HG03196 (cell line): Measurements from ENCODE around the gene CEP112.

Source experiments
- ATAC-seq: cut with Tn5 transposase; IDR thresholded peaks from one replicate; pipeline ENCODE4 v1.9.1; 2021; ENCODE audit not compliant: unreplicated experiment

Gene CEP112

DNA sequence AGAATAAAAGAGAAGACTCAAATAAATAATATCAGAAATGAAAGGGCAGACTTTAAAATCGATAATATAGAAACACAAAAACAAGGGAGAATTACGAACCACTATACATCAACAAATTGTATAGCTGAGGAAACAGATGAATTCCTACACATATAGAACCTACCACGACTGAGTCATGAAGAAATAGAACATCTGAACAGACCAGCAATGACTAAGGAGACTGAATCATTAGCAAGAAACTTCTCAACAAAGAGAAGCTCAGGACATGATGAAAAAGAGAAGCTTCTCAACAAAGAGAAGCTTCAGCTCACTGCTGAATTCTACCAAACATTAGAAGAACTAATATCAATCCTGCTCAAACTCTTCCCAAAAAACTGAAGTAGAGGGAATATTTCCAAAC is 255.9 kb downstream of the CEP112 start:
- ATAC-seq = no peak

DNA sequence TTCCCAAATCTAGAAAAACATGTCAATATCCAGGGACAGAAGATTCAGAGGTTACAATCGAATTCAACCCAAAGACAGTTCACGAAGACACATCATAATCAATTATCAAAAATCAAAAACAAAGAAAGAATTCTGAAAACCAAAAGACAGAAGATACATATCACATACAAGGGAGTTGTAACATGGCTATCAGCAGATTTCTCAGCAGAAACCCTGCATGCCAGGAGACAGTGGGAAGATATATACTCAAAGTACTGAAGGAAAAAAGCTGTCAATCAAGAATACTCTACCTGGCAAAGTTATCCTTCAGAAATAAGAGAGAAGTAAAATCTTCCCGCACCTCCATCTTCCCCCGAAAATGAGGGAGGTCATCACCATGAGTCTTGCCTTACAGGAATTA is 258.6 kb downstream of the CEP112 start:
- ATAC-seq = no peak

DNA sequence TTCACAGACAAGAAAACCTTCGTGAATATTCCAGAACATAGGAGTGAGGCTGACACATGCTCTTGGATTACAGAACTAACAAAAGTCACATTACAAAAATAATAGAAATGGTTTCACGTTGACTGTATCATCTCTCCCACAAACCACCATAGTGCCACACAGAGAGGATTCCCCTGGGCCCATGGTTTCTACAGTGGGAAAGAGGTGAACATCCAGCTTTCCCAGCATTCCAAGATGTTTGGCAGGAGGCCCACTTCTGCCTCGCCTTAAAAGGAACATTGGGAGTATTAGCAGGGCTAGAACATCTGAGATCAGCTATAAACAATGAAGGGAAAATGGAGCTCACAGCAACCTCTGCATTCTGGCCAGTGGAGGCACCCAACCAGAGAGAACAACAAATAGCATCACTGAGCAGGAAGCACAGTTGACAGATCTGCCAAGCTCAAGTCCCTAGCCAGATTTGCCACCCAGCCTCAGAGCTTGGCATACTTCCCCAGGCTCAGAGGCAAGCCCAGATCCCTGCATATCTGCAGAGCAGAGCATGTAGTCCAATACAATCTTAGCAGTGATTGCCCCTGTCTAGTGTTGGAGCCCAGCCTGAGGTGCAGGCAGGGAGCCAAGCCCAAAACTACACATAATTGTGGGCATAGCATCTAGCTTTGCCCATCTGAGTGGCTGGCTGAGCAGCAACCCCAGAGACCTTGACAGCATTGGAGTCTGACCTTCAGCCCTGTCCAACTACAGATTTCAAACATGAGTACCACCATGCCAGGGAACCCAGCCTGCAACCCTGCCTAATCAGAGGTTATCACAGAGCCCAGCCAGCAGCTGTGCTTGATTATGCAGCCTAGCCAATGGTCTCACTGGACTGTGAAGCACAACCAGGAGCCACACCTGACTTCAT is 260.4 kb downstream of the CEP112 start:
- ATAC-seq = no peak

GRCh38 chr17:65930140-65930730 is 261.7 kb downstream of the CEP112 start:
- ATAC-seq = no peak

- no peak for ATAC-seq
Measured at GRCh38 chr17:65926599-65926998, 265.3 kb downstream of the CEP112 start.

DNA sequence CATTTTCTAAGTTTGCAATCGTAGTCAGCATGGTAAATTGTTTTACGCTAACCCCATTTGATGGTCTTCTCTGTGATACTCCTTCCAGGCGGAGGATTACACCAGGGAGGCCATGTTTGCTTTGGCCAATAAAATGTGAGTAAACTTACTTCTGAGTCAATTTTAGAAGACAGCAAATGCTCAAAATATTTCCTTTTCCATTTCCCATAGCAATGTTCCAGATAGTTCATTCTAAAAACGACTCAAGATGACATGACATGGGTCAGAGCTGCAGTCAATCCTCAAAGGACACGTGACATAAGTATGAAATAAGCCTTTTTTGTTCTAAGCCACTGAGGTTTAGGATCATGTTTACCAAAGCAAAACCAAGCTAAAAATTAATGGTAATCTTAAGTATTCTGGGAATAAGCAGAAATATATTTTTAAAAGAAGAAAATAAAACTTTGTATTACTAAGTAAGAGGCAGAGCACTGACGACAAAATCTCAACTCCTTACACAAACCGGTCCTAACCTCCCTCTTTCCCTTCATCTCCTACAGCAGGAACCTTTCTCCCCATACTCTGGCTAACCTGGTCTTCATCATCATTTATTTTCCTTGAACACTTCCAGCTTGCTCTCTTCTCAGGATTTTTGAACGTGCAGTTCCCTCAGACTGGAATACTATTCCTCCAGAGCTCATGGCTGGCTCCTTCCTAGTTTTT is 266.2 kb downstream of the CEP112 start:
- ATAC-seq = no peak

- no peak for ATAC-seq
Measured at GRCh38 chr17:65920996-65921395, 270.9 kb downstream of the CEP112 start.

DNA sequence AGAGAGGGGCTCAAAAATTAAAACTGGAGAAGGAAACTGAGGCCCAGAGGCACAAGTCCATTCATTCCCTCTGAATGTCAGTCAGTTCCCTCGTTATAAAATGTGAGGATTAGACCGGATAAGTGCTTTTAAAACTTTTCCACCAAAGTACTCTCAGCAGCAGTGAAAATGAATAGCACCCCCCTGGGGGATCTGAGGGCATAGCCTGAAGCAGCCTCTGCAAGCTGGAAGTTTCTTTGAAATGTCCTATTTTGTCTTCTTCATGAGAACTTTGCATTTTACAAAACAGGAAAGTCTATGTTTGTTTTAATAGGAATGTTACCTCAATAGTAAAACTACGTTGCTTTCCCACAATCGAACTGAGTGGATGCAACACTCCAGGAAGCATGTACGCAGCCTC is 273.0 kb downstream of the CEP112 start:
- no peak for ATAC-seq

DNA sequence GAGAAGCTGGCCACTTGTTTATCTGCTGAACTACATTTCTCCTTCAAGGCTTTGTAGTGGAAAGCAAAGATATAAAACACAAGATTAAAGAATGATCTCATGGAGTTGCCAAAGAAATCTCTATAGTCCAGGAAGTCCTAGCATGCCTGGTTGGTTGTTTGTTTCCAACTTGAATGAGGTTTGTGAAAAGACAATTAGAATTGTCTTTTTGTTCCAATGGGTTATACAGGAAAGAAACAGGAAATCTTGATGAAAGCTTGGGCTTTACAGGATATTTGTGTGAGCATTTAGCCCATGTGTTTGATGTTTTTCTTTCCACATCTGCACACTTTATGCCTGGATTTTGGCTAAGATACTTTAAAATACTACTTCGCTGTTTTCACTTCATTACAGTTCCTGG is 273.4 kb downstream of the CEP112 start:
- no peak for ATAC-seq

DNA sequence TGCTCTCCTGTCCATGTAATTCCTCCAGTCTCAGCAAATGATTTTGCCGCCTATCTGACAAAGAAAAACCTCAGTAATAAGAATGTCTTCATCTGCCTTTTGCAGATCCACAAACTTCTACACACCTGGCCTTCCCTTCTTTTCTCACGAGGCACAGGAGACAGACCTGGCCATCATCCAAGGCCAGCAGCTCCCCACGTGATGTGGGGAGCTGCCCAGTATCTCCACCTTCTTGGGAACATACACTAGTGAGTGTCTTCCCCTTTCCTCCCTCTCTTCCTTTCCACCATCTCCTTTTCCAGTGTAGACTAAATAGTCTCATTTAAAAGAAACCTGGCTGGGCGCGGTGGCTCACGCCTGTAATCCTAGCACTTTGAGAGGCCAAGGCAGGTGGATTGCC is 274.4 kb downstream of the CEP112 start:
- no peak for ATAC-seq

DNA sequence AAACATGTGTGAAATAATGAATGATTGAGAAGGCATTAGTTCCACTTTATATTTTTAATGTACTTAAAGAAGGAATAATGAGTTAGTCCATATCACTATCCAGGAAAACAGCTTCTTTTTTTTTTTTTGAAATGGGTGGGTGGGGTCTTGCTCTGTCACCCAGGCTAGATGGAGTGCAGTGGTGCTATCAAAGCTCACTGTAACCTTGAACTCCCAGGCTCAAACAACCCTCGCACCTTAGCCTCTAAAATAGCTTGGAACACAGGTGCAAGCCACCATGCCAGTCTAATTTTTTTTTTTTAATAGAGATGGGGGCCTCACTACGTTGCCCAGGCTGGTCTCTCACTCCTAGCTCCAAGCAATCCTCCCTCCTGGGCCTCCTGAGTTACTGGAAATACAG is 275.5 kb downstream of the CEP112 start:
- ATAC-seq = no peak

DNA sequence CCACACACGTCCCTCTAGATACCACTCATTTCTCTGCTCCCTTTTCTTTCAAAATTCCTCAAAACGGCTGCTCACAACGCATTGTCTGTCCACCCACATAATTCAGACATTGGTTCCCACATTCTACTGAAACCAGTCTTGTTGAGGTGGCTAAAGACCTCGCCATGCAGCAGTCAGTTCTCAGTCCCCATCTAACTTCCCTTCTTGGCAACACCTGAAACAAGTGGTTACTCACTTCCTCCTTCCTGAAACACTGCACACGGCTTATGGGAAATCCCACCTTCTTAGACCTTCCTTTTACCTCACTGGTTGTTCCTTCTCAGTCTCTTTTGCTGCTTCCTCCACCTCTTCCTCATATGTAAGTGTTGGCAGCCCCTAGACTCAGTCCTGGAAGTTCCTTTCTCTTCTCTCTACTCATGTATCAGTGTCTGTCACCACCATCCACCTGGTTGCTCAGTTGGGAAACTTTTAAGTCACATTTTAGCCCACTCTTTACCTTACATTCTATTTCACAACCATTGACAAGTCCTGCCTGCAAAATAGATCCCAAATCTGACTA is 277.1 kb downstream of the CEP112 start:
- peak; percentile 93 for ATAC-seq

DNA sequence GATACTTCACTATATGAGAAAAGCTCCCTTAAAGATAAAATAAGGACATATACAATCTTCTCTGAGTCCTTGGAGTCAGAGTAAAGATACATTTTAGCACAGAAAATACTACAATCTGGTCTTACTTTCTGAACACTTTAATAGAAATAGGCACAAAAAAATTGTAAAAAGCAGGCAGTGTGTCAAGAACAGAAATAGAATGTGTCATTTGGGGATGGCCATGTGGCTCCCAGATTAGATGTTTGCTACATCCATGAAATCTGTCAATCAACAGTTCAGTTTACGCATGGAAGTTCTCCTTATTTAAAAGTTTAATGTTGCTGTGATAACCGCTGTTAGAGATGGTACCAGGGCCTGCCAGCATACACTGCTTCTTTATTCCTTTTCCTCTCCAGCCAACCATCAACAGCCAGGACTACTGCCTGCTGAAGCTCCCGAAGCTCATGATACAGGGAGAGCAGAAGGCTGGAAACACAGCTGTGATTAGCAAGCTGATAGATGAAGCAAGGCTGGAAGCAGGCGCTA is 278.5 kb downstream of the CEP112 start:
- no peak for ATAC-seq

DNA sequence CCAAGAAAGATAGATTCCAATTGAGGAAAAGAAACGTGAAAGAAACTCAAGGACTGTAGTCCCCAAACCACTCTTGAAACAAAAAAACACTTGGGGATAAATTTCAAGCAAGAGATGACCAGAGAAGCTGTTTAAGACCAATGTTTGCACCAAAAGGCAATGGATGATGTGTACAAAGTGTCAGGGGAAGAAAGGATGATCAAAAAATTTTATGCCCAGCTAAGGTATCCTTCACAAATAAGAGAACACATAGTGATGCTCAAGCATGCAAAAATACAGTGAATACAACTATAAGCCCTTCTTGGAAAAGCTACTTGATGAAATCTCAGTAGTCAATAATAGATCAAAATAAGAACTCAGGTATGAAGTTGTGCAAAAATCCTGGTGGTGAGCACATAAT is 281.1 kb downstream of the CEP112 start:
- no peak for ATAC-seq

GRCh38 chr17:65902831-65903522 is 289.0 kb downstream of the CEP112 start:
- no peak for ATAC-seq

DNA sequence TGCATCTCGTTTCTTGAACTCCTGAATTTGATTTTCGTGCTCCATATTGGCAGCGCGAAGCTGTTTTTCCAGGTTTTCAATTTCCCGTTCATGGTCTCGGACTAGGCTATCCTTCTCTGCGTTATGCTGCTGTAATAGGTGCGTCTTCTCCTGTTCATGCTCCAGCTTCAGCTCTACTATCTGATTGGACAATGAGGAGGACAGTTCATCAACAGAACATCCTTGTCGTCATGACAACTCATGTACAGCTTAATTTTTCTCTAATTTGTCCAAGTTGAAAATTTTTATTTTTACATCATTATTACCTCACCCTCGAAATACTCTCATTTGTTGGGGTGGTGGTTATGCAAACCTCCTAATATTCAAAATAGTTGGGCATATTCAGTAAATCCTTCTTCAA is 289.8 kb downstream of the CEP112 start:
- no peak for ATAC-seq

DNA sequence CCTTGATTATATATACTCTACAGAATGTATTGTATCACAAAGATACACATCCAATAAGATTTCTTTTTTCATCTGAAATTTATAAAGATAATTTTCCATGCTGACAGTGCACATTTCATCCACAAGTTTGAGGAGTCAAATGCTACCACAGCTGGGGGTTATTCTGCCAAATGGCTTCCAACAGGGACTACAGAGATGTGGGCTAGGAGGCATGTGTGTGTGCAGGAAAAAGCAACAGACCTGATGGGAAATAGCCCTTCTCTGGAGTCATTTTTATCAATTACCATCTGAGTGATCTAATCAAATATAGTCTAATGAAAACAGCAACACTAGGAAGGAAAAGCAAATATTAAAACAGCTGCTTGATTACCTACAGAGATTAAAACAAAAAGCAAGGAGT is 290.5 kb downstream of the CEP112 start:
- ATAC-seq = no peak

DNA sequence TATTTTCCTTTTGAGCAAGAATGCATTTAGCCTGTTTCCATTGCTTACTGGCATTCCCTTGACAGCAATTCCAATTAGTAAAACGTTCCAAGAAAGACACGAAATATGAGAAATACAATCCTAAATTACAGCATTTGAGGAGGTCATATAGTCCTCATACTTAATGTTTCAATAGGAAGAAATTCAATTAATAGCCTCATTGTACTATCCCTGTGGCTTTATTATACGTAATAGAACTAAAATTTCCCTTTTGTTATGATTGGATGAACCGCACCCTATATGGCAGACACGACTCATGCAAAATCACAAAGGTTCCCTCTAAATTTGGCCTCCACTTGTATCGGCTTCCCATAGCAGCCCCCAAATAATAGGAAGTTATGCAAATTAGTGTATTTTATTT is 291.7 kb downstream of the CEP112 start:
- ATAC-seq = no peak

- ATAC-seq = no peak
Measured at GRCh38 chr17:65898651-65899050, 293.3 kb downstream of the CEP112 start.

GRCh38 chr17:65896889-65897288 is 295.0 kb downstream of the CEP112 start:
- no peak for ATAC-seq

DNA sequence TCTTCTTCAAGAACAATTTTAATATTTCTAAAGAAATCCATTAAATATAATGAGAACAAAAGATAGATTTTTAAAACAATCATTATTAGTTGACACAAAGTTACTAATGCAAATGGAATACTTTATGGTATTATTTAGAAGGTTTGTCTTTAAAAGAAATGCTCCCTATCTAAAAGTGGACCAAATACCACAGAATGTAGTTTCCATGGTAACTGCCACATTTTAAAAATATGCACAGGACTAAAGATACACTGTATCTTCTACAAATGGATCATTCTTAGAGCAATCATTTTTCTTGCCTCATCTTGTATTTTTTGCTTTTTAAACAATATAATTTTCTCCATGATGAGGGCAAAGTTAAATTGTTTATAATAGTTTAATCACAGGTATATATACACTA is 296.0 kb downstream of the CEP112 start:
- ATAC-seq = no peak
